Mononuclear cell (primary cell): ENCODE data around the gene SLC7A1. TPM values are rescaled to one million over a fixed set of nuclear protein-coding genes. Genes with fewer than 3 reads are reported as not detected.

Experiments
- H3K27me3 ChIP-seq: 2 replicates; pipeline ENCODE4 v1.6.0; 2011; ENCODE audit warnings: low read length, control low read depth; ENCODE audit not compliant: insufficient read depth
- H3K4me1 ChIP-seq: 2 replicates; pipeline ENCODE4 v1.5.1; 2011; ENCODE audit warnings: mild to moderate bottlenecking, low read length, control low read depth; ENCODE audit not compliant: insufficient read depth
- H3K4me3 ChIP-seq: 2 replicates; pipeline ENCODE4 v1.5.1; 2011; ENCODE audit warnings: mild to moderate bottlenecking, low read length, moderate library complexity
- H3K9me3 ChIP-seq: 2 replicates; pipeline ENCODE4 v1.5.1; 2011; ENCODE audit warnings: low read depth, mild to moderate bottlenecking, control low read depth, low read length
- total RNA-seq: library from RNA; depleted of rRNA; stranded (reverse); fragments of >200 nt; gene quantifications from one replicate; pipeline ENCODE4 v1.2.3, GENCODE V29; 2012

The SLC7A1 gene
- total RNA-seq, 1 donor, result 4.9 TPM

DNA sequence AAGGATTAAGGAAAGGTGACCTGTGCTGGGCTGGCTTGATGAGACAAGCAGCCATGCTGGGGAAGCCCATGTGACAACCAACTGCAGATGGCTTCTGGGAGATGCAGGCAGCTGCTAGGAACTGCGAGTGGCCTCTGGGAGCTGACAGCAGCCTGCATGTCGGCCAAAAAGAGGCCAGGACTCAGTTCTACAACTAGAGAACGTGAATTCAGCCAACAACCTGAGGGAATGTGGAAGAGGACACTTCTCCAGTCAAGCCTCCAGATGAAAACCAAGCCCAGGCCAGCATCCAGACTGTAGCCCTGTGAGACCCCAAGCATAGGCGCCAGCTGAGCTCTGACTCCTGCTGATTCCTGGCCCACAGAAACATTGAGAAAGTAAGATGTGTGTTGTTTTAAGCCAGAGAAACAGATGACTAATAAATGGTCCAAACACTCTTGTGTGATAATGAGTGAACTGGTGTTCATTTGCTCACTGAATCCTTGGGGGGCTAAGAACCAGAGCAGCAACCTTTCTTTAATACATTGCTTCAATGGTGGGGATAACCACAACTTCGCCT, 45.0 kb downstream of the SLC7A1 start:
- no peaks in the 10 kb centered on the region for H3K9me3 ChIP-seq
- H3K4me1 ChIP-seq, result no peaks in the 10 kb centered on the region
- H3K27me3 ChIP-seq, result no peaks in the 10 kb centered on the region
- no peak overlapping the region for H3K4me3 ChIP-seq

DNA sequence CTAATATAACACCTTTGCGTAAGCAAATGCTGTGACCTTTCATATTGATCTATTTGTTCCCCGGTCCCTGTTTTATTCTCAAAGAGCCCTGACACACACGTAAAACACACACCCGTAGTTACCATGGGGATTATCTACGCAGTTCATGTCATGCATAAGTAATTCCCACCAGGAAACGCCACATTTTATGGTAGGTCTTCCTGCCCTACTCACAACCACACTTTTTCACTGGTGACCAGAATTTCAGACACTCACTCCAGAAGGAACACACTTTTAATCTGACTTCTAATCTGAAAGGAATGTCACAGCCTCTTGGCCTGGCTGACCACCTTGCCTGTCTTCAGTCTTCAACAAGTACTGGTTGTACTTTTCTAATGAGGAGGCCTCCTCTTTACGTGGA, 46.8 kb downstream of the SLC7A1 start:
- Histone ChIP-seq H3K9me3 (no peaks in the 10 kb centered on the region), H3K27me3 (no peaks in the 10 kb centered on the region), H3K4me1 (no peaks in the 10 kb centered on the region), H3K4me3 (no peak overlapping the region)

DNA sequence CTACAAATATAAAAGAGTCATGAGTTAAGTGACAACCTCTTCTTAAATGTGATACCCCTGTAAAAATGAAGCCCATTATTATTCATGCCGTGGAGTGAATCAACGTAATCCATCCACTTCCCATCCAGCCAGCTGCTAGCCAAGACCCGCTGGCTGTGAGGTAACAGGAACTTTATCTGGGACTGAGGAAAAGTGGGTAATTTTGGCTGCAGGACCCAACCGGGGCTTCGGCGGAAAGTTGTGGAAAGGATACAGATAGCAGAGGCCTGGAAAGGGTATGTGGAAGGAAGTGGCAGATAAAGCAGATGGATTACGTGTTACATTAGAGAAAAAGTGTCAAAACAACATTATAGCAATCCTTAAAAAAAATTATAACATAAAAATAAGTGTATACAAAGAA, 48.3 kb downstream of the SLC7A1 start:
- Histone ChIP-seq H3K4me1 (no peaks in the 10 kb centered on the region), H3K27me3 (no peaks in the 10 kb centered on the region), H3K9me3 (no peaks in the 10 kb centered on the region), H3K4me3 (no peak overlapping the region)

DNA sequence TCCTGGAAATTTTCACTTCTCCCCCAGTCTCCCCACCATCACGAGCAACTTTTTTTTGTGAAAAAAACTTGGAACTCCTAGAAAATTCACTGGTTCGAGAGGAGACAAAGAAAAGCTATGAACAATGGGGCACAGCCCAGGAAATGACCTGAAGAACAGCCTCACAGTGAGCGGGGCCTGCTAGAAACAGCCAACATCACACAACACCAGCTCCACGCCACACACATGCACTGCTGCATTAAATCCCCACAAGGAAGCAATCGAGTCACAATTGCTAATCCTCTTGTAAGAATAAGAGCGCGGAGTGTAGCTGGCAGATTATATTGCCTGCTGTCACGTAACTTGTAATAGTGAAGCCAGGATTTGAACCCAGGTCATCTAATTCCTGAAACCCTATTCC, 48.8 kb downstream of the SLC7A1 start:
- Histone ChIP-seq H3K27me3 (no peaks in the 10 kb centered on the region), H3K4me3 (no peak overlapping the region), H3K9me3 (no peaks in the 10 kb centered on the region), H3K4me1 (no peaks in the 10 kb centered on the region)

DNA sequence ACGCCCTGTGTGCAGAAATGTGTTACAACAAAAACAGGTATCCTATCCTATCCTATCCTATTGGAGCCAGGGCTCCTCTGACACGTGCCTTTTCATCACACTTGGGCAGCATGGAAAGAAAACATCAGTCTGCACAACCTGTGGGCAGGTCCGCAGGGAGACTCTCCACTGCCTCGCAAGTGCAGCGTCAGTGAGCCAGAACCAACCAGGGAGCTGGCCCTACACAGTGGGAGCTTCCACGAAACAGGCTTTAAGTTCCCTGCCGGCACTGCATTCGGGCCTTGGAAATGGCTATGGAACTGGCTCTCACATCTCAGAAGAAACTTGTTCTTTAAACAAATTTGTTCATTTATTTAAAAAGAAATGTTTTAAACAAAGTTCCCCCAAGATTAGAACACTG, 49.5 kb downstream of the SLC7A1 start:
- no peaks in the 10 kb centered on the region for H3K4me1 ChIP-seq
- no peaks in the 10 kb centered on the region for H3K27me3 ChIP-seq
- no peak overlapping the region for H3K4me3 ChIP-seq
- no peaks in the 10 kb centered on the region for H3K9me3 ChIP-seq

DNA sequence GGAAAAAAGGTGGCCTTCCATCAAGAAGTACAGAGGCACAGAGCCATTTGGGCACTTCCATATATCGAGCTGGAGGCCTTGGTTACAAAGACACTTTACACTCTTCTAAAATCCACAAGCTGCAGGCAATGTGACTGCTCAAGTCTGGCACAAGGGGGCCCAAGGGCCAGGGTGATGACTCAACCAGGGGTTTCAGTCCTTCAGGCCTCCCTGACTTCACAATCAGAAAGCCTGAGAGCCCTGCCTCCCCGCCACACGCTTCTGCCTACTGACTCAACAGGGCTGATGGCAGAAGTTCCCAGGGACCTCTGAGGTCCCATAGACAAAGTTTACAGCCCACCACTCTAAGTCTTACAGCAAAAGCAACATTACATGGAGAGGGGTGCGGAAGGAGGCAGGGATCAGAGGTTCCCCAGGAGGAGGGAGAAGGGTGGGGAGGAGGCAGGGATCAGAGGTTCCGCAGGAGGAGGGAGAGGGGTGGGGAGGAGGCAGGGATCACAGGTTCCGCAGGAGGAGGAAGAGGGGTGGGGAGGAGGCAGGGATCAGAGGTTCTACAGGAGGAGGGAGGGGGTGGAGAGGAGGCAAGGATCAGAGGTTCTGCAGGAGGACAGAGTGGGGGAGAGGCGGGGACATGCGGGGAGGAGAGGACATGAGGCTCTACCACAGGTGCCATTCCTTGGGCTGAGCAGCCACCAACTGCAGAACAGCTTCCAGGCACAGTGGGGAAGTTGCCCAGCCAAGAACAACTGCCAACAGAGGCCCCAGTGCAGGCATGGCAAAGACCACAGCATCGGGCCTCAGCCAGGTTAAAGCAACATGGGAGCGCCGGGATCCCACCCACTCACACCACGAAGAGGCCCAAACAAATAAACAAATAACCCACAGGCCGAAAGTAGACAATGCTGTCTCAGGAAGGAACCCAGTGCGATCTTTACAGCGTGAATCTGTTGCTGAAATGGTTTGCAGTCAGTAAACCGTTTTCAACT, 52.0 kb downstream of the SLC7A1 start:
- H3K9me3 ChIP-seq, result no peaks in the 10 kb centered on the region
- no peak overlapping the region for H3K4me3 ChIP-seq
- H3K4me1 ChIP-seq, result no peaks in the 10 kb centered on the region
- no peaks in the 10 kb centered on the region for H3K27me3 ChIP-seq

DNA sequence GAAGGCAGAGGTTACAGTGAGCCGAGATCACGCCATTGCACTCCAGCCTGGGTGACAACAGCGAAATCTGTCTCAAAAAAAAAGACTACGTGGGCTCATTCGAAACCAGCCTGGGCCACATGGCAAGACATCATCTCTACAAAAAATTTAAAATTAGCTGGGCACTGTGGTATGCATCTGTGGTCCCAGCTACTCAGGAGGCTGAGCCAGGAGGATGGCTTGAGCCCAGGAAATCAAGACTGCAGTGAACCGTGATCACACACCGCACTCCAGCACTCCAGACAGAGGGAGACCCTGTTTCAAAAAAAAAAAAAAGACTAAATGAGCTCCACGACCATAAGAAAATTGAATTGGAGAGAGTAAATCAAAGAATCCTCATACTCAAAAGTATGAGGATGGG, 53.1 kb downstream of the SLC7A1 start:
- Histone ChIP-seq H3K4me1 (no peaks in the 10 kb centered on the region), H3K4me3 (no peak overlapping the region), H3K27me3 (no peaks in the 10 kb centered on the region), H3K9me3 (no peaks in the 10 kb centered on the region)

DNA sequence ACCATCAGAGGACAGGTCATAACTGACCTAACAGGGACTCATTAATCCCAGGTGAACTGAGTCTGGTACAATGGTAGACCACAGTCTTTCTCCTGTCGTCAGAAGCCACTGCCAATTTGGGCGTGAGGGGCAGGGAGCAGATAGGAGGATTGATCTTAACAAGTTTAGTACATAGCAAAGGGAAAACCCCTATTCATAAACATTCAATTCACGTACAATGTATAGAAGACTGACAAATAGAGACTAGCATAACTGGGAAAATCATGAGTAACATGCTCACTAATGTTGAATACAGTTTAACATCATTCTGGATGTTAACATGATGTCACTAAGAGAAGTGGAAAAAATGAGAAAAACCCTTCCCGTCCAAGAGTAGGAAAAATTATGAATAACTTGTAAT, 54.1 kb downstream of the SLC7A1 start:
- Histone ChIP-seq H3K9me3 (no peaks in the 10 kb centered on the region), H3K4me3 (no peak overlapping the region), H3K27me3 (no peaks in the 10 kb centered on the region), H3K4me1 (no peaks in the 10 kb centered on the region)

DNA sequence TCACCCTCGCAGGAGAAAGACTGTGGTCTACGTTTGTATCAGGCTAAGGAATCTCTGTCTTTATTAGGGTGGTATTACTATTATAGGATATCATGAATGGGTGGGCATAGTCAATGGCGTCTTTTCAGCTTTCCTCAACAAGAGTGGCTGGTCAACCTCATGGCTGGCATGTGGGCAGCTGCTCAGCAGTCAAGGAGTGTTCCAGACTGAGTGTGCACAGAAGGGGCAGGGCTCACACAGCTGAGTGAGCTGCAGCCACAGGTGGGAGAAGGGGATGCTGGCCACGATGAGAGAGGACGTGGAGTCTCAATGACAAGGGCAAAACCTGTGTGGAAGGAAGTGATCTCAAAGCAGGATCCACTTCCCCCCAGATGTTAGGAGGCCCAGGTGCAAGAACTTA, 54.7 kb downstream of the SLC7A1 start:
- Histone ChIP-seq H3K27me3 (no peaks in the 10 kb centered on the region), H3K4me1 (no peaks in the 10 kb centered on the region)

DNA sequence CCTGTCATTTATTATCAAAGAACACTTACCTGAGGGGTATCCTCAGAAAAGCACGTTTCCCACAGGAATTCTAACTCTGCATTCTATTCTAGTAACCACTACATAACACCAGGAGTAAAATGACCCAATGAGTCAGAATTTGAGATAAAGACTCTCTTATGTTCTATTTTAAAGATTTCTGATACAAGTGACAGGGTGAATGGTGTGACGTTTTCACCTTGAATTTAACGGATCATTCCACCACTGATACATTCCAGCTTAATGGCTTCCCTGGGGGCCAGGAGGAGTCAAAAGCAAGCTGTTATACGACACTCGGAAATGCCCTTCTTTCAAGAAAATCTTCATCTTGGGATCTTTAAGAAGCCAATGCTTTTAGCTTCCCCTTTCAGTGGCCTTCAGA, 55.2 kb downstream of the SLC7A1 start:
- Histone ChIP-seq H3K4me1 (no peaks in the 10 kb centered on the region), H3K27me3 (no peaks in the 10 kb centered on the region), H3K9me3 (no peaks in the 10 kb centered on the region), H3K4me3 (no peak overlapping the region)

More for the DNA sequence above, 54.7 kb downstream of the SLC7A1 start:
- Histone ChIP-seq H3K4me3 (no peak overlapping the region), H3K9me3 (no peaks in the 10 kb centered on the region)

DNA sequence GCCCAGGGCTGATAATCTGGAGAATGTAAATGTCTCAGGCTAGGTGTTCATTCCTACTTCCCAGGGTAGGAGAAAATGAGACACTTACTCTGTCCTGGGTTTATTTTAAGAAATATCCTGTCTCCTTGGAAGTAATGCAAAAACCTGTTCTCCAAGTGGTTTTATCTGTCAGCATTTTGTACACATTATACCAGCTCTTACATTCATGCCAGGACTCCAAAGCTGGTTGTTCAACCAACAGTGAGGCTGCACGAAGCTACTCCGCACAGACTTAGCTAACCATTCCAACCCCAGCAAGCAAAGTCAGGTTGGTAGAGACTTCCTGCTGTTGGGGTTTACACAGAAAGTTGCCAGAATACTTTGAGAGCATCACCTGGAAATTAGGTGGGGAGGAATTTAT, 55.6 kb downstream of the SLC7A1 start:
- H3K9me3 ChIP-seq, result no peaks in the 10 kb centered on the region
- H3K27me3 ChIP-seq, result no peaks in the 10 kb centered on the region
- no peak overlapping the region for H3K4me3 ChIP-seq
- no peaks in the 10 kb centered on the region for H3K4me1 ChIP-seq

DNA sequence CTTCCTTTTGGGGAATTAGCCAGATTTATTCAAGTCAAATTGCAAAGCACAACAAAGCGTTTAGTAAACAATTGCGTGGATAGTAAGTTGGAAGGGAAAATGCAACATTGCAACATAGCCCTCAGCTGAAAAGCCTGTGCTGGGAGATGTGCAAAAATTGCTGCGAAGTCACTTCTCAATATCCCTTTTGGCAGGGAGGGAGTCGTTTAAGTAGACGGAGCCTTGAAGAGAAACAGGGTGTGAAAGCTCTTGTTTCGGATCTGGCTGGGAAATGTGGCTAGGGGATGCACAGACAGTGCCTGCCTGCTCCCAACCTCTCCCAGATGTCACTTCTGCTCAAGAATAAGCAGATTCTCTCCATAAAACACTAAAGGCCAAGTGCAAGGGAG, 56.8 kb downstream of the SLC7A1 start:
- no peaks in the 10 kb centered on the region for H3K4me1 ChIP-seq
- no peak overlapping the region for H3K4me3 ChIP-seq
- H3K9me3 ChIP-seq, result no peaks in the 10 kb centered on the region
- no peaks in the 10 kb centered on the region for H3K27me3 ChIP-seq

DNA sequence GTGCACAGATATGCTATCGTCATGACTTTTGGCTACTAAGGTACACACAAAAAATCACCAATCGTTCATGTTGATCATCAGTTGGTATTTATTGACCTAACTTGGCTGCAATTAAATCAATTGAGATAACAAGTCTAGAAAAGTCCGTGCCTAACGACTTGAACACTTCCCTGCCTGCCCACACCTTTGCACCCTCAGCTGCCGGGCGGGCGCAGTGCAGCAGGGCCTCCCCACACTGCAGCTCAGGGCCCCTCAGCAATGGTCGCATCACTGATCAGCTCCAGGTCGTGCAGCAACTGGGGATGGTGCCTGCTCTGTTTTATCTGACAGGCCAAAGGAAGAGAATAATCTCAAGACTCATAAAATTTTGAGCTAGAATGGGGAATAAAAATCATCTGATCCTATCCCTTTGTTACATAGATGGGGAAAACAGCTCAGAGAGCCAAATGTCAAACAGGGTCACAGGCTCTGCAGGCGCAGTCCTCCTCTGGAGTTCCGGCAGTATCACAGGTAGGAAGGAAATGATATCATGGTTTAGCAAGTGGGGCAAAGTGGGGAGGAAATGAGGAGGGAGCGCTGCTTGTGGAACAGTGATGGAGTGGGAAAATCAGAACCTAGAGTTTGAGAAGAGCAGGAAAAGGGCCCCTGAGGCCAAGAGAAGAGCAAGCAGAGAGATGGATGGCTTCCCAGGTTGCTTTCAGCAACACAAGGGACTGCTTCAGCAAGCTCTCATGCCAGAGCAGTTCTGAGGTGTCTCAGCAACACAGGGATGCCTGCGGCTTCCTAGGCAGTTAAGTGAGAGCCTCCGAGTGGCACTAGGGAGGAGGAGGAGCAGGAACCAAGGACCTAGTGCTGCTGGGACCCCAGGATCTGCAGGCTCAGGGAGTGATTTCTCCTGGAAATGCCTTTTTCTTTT, 57.5 kb downstream of the SLC7A1 start:
- H3K9me3 ChIP-seq, result no peaks in the 10 kb centered on the region
- no peak overlapping the region for H3K4me3 ChIP-seq
- no peaks in the 10 kb centered on the region for H3K4me1 ChIP-seq
- no peaks in the 10 kb centered on the region for H3K27me3 ChIP-seq

DNA sequence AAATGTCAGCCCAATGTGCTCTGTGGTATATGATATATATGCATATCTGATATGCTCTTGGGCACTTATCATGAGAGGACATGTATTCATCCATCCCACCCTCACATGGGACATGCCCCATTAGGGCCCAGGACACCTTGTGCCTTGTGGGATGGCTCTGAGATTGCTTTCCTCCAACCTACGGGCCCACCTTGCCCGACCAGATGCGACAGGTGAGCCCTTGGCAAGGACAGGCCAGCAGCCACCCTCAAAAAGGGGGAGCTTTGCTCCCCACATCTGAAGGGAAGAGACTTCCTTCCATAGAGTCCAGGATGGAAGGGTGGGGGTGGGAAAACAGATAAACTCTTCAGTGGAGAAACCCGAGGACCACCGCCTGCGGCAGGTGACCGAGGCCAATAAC, 58.6 kb downstream of the SLC7A1 start:
- Histone ChIP-seq H3K4me1 (no peaks in the 10 kb centered on the region), H3K9me3 (no peaks in the 10 kb centered on the region)

More for the DNA sequence above, 58.6 kb downstream of the SLC7A1 start:
- H3K4me3 ChIP-seq, result no peak overlapping the region
- no peaks in the 10 kb centered on the region for H3K27me3 ChIP-seq
